B cell (primary cell): Measurements from ENCODE around the gene EIF2A.

Experiments used
- EZH2 ChIP-seq: IDR thresholded peaks from 2 replicates; pipeline ENCODE4 v1.6.1; 2012; ENCODE audit warnings: borderline replicate concordance, low read depth, mild to moderate bottlenecking, moderate library complexity, low read length; ENCODE audit not compliant: insufficient read depth, poor library complexity, severe bottlenecking
- TF ChIP-seq, protein P1 (sequence below): fragments of 200-600 bp; IDR thresholded peaks from one replicate; pipeline ENCODE4 v1.8.0; 2022; ENCODE audit warnings: antibody characterized with exemption, mild to moderate bottlenecking

DNA sequence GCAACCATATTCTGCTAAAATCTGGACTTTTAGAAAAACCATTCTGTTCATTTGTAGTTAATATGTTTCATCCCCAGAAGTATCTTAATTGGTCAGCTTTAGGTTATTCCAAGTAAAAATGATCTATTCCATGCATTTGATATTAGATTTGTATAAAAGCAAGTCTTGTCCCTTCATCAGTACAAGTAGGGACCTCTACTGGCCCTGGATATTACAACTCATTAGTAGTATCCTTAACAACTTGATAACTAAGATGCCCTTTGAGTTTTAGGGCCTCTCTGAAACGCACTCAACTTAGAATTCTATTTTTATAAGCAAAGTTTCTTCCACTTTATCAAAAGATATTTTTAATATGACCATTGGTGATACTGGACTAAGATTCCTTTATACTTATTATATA lies 31.3 kb downstream of the EIF2A start:
- TF ChIP-seq, protein P1, sequence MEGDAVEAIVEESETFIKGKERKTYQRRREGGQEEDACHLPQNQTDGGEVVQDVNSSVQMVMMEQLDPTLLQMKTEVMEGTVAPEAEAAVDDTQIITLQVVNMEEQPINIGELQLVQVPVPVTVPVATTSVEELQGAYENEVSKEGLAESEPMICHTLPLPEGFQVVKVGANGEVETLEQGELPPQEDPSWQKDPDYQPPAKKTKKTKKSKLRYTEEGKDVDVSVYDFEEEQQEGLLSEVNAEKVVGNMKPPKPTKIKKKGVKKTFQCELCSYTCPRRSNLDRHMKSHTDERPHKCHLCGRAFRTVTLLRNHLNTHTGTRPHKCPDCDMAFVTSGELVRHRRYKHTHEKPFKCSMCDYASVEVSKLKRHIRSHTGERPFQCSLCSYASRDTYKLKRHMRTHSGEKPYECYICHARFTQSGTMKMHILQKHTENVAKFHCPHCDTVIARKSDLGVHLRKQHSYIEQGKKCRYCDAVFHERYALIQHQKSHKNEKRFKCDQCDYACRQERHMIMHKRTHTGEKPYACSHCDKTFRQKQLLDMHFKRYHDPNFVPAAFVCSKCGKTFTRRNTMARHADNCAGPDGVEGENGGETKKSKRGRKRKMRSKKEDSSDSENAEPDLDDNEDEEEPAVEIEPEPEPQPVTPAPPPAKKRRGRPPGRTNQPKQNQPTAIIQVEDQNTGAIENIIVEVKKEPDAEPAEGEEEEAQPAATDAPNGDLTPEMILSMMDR: no peak
- no peak for TF ChIP-seq EZH2
